ENCODE measurements around the gene DNAH3.

DNA sequence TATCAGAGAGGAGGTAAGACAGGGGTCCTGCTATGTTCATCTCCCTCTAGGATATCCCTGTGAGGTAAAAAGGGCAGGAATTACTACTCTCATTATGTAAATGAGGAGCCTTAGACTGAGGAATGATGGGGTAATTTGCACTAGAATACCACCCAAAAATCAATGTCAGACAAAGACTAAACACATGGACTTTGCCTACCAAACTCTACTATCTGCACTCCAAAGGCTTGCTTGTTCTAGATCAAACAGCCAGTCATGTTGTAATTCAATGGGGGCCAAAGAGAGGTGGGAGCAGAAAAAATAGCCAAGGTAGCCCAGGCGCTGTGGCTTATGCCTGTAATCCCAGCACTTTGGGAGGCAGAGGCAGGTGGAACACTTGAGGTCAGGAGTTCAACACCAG is 129.3 kb downstream of the DNAH3 start:
- TF ChIP-seq, protein P1, sequence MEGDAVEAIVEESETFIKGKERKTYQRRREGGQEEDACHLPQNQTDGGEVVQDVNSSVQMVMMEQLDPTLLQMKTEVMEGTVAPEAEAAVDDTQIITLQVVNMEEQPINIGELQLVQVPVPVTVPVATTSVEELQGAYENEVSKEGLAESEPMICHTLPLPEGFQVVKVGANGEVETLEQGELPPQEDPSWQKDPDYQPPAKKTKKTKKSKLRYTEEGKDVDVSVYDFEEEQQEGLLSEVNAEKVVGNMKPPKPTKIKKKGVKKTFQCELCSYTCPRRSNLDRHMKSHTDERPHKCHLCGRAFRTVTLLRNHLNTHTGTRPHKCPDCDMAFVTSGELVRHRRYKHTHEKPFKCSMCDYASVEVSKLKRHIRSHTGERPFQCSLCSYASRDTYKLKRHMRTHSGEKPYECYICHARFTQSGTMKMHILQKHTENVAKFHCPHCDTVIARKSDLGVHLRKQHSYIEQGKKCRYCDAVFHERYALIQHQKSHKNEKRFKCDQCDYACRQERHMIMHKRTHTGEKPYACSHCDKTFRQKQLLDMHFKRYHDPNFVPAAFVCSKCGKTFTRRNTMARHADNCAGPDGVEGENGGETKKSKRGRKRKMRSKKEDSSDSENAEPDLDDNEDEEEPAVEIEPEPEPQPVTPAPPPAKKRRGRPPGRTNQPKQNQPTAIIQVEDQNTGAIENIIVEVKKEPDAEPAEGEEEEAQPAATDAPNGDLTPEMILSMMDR (IDR thresholded peaks at IDR 0.05; ENCODE audit: low read length), result no peak
- no peak for TF ChIP-seq EZH2 (IDR thresholded peaks at IDR 0.05; ENCODE audit: borderline replicate concordance, low read length)

All from OCI-LY1 (cell line).